Fibroblast of lung (primary cell): Measurements from ENCODE around the gene GRID2IP.

ENCODE experiments used
- CTCF ChIP-seq, 2 donors: IDR thresholded peaks in 1 of 2; conservative IDR thresholded peaks in 1 of 2; 1 replicate in 1 of 2; 2 replicates in 1 of 2; pipeline ENCODE4 v1.5.1; 2011 to 2012; ENCODE audit warnings: low read length in 2 of 2, control low read depth in 1 of 2, inconsistent platforms in 1 of 2, low read depth in 1 of 2, mild to moderate bottlenecking in 1 of 2
- EZH2 ChIP-seq: IDR thresholded peaks from 2 replicates; pipeline ENCODE4 v1.5.1; 2012; ENCODE audit warnings: low read length, control low read depth, mild to moderate bottlenecking; ENCODE audit errors: missing control alignments

- TF ChIP-seq EZH2 (no peak), CTCF (conservative IDR thresholded peaks at IDR 0.05 in 1 of 2, IDR thresholded peaks at IDR 0.05 in 1 of 2; ENCODE audit: low read depth in 1 of 2, low read length in 2 of 2) (no peak)
These were observed 20.4 kb downstream of the GRID2IP start for GRCh38 chr7:6530626-6531491.
